GM12873 (cell line): Measurements from ENCODE around the gene PLEKHA7.

Experiments used
- TF ChIP-seq, protein P1 (sequence below): IDR thresholded peaks from 2 replicates; pipeline ENCODE4 v1.5.1; 2012; ENCODE audit warnings: low read depth, mild to moderate bottlenecking, moderate library complexity, low read length, control low read depth; ENCODE audit not compliant: insufficient read depth; ENCODE audit errors: missing control alignments

The PLEKHA7 gene

DNA sequence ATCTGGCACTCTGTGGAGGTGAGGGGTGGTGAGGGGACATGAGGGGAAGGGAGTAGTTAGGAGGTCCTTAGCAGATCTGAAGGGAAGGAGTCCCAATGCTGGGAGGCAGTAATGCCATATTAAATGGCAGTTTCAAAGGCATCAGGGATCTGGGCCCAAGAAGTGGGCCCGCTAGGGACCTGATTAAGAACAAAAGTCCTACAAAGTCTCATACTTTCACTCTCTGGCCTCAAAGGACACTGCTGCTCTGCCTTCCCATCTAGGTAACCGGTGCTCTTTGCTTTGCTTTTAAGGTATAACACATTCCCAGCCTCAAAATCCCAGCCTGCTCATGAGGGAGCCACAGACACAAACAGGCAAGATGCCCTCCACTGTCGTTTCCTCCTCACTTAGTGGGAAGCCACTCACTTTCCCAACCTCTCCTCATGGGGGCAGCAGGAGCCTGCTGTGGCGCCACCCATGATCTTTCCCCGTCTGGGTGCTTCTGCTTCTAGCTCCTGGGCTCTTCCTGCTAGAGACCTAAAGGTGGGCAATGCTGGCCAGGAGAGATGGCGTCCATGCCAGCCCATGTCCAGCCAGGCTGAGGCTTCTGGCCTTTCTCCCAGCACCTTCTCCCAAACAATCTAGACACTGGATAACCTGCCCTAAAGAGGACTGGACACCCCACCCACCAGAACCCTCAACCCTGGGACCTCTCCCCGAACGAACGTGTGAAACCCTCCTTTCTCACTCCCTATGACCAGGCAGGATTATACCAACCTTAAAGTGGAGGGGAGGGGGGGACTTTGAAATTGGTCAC lies 68.3 kb downstream of the PLEKHA7 start:
- TF ChIP-seq, protein P1, sequence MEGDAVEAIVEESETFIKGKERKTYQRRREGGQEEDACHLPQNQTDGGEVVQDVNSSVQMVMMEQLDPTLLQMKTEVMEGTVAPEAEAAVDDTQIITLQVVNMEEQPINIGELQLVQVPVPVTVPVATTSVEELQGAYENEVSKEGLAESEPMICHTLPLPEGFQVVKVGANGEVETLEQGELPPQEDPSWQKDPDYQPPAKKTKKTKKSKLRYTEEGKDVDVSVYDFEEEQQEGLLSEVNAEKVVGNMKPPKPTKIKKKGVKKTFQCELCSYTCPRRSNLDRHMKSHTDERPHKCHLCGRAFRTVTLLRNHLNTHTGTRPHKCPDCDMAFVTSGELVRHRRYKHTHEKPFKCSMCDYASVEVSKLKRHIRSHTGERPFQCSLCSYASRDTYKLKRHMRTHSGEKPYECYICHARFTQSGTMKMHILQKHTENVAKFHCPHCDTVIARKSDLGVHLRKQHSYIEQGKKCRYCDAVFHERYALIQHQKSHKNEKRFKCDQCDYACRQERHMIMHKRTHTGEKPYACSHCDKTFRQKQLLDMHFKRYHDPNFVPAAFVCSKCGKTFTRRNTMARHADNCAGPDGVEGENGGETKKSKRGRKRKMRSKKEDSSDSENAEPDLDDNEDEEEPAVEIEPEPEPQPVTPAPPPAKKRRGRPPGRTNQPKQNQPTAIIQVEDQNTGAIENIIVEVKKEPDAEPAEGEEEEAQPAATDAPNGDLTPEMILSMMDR = peak; percentile 89

DNA sequence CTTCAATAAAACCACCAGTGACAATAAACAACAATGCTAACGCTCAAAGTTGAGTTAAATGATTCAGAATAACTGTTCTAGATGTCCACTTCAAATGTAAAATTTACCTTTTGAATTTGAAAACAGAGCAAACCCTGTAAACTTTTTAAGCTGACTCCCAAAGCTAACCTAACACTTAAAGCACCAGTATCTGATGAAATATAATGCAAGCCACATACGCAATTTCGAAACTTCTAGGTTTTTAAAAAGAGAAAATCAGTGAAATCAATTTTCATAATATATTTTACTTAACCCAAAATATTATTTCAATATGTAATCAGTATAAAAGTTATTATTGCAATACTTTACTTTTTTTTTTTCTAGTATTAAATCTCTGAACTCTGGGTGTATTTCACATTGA lies 71.3 kb downstream of the PLEKHA7 start:
- TF ChIP-seq, protein P1 = no peak

DNA sequence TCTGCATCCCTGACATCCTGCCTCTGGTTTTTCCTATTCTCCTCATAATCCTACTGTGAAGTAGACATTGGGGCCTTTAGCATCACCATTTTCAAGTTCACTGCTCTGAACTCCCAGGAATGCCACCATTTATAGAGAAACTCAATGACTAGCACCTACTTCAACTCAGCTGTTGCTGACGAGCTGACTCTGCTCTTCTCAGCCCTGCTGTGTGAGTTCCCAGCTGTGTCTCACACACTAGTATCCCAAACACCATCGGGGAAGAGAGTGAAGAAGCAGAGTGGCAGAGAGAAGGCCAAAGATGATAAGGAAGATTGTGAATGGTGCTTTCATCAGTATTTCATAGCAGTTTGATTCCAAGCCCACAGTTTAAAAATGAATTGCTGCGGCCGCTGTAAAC lies 71.9 kb downstream of the PLEKHA7 start:
- TF ChIP-seq, protein P1 = no peak

DNA sequence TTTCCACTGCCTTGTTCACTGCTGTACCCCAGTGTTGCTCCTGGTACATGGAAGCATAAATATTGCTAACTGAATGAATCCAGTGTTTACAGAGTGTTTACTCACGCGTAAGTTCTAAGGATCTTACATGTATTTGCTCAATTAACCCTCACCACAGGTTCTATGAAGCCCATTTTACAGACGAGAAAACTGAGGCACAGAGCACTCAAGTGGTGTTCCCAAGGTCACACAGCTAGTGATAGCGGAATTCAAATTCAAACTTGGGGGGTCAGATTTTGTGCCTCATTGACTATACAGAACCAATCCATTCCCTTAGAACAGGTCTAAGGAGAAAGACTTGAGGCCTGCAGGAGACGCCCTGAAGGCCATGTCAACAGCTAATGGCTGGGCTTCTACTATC lies 72.3 kb downstream of the PLEKHA7 start:
- TF ChIP-seq, protein P1 = no peak

DNA sequence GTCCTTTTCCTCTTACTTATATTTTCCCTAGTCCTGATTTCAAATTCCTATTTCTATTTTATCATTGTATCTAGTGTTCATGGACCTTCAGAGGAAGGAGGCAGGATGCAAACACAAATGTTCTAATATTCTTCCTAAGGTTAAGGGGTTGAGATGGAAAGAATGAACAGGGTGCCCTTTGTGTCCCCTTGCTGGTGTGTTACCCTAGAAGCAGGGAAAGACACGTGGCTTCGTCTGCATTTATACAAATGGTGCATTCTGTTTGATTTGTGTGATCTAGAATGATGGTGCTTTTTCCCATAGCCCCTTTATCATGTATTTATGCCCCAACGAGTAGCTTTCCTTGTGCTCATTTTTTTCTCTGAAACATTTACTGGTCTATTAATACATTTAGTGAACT lies 76.2 kb downstream of the PLEKHA7 start:
- TF ChIP-seq, protein P1 = no peak

DNA sequence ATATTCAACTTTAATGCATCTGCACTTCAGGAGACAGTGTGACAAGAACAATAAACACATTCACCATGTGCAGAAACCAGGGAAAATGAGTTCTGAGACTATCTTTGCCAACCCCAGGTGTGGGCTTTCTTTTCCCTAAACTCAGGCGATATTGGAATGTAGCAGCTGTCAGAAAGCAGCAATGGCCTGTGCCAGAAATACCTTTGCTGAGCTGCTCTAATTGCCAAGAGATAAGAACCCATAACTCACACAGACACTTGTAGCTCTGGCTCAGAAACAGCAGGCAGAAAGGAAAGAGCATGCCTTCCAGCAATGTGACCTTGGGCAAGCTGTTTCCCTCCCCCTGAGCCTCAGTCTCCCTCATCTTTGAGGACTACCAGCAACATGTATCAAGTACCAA lies 77.6 kb downstream of the PLEKHA7 start:
- TF ChIP-seq, protein P1 = no peak

DNA sequence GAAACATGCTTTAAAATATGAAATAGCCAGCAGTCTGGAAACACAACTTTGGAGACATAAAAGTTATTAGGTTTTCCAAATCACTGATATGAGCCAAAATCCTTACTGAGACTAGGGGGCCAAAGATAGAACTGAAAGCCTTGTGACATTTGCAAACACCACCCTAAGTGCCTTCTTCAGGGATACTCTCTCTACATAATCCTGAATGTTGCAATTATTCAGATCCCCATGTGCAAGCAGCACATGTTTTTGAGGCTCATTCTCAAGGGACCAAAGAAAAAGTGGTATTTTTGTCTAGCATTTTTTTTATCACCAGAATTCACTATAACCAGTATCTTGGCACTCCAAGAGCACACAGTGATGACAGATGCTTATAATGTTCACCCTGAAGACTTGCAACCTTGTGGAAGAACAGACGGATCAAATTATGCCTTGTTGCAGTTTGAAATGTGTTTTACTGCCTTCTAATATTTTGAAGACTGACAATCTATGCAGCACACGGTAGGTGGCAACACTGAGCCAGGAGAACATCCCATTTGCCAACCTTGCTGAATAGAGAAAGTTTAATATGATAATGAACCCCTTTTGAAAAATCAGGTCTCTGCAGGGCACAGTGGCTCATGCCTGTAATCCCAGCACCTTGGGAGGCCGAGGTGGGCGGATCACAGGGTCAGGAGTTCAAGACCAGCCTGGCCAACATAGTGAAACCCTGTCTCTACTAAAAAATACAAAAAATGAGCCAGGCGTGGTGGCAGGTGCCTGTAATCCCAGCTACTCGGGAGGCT lies 78.5 kb downstream of the PLEKHA7 start:
- TF ChIP-seq, protein P1 = peak; percentile 77
